A549 treated with Mapracorat at 1 μM for 4 hours (cell line): ENCODE measurements around the gene PARP4. TPM values are rescaled to one million over a fixed set of nuclear protein-coding genes. Genes with fewer than 3 reads are reported as not detected.

ENCODE experiments used
- total RNA-seq: library from RNA; stranded (reverse); fragments of 200-300 nt; extraction: Qiagen RNA extraction; gene quantifications from 5 replicates; pipeline ENCODE4 v1.2.3, GENCODE V29; 2022

The PARP4 gene
- 34.1 to 45.0 TPM (median 41.4 TPM) in 5 replicates for total RNA-seq

GRCh38 chr13:24512197-24512907 lies at the start of gene PARP4:
TSS of gene PARP4 (minus strand) at chr13:24512778. CDS start at chr13:24503776, 9,002 bp downstream.

Other genes with a start within 250 kb of the PARP4 start
- gene C1QTNF9, start 203.2 kb downstream of the PARP4 start, total RNA-seq: not detected in 5 replicates
- not detected in 5 replicates for gene ATP12A, start 167.6 kb upstream of the PARP4 start, total RNA-seq